GM12878 (cell line): Measurements from ENCODE around the gene MAPRE3. TPM values are rescaled to one million over a fixed set of nuclear protein-coding genes. Genes with fewer than 3 reads are reported as not detected.

Source experiments
- ATAC-seq: fragments of 200-7000 bp; cut with Tn5 transposase; 3 replicates; pipeline ENCODE4 v1.9.1; 2020; ENCODE audit warnings: mild to moderate bottlenecking, moderate library complexity
- BruUV-seq: library from RNA; stranded (reverse); fragments of 400-500 nt; replicated peaks from 2 replicates; lab custom pipeline; 2021; lab: Mats Ljungman, UMichigan
- CTCF ChIA-PET: fragments of 300-600 bp; sonication (Branson Sonifier 250); formaldehyde crosslinking; extraction: SDS; loops from one replicate; lab custom pipeline; 2021; ENCODE audit warnings: inconsistent platforms; lab: Yijun Ruan, JAX
- POLR2A ChIA-PET: fragments of 350-600 bp; formaldehyde crosslinking; extraction: SDS; loops from one replicate; lab custom pipeline; 2021; ENCODE audit warnings: inconsistent platforms; lab: Charles Lee
- RAD21 ChIA-PET: fragments of 300-600 bp; sonication (Branson Sonifier 250); formaldehyde crosslinking; loops from one replicate; lab custom pipeline; 2023; ENCODE audit warnings: antibody characterized with exemption; ENCODE audit not compliant: unreplicated experiment; lab: Charles Lee
- SMC1A ChIA-PET: fragments of 300-600 bp; sonication (Branson Sonifier 250); formaldehyde crosslinking; loops from one replicate; lab custom pipeline; 2023; ENCODE audit not compliant: unreplicated experiment, uncharacterized antibody; lab: Charles Lee
- DNase-seq: peaks from one replicate; pipeline ENCODE4 v3.0.0-alpha.2; 2011; ENCODE audit warnings: low read depth, low spot score
- FAIRE-seq: peaks from 3 replicates; lab custom pipeline; 2011; peaks lifted over from hg19 to GRCh38; lab: Jason Lieb, UNC
- H2AFZ ChIP-seq: 2 replicates; pipeline ENCODE4 v1.6.0; 2011; ENCODE audit warnings: low read depth, low read length, control low read depth; ENCODE audit not compliant: control insufficient read depth
- H3K27ac ChIP-seq: 2 replicates; pipeline ENCODE4 v1.5.1; 2011; ENCODE audit warnings: control low read depth; ENCODE audit not compliant: control insufficient read depth, insufficient read depth
- H3K27me3 ChIP-seq, 2 experiments: replicated peaks in 1 of 2; 2 replicates each; pipeline versions ENCODE4 v1.6.0 to v1.6.1; 2011; ENCODE audit warnings: low read length in 1 of 2; ENCODE audit not compliant: control insufficient read depth in 2 of 2, insufficient read depth in 2 of 2
- H3K36me3 ChIP-seq, 2 experiments: 2 replicates each; pipeline ENCODE4 v1.5.1; 2011; ENCODE audit warnings: low read length in 1 of 2; ENCODE audit not compliant: control insufficient read depth in 2 of 2, insufficient read depth in 2 of 2
- H3K4me1 ChIP-seq: 2 replicates; pipeline ENCODE4 v1.6.1; 2011; ENCODE audit warnings: mild to moderate bottlenecking, low read length, moderate library complexity, mixed read lengths; ENCODE audit not compliant: control insufficient read depth, insufficient read depth
- H3K4me2 ChIP-seq: 2 replicates; pipeline ENCODE4 v1.6.0; 2011; ENCODE audit warnings: control low read depth; ENCODE audit not compliant: control insufficient read depth, insufficient read depth
- H3K4me3 ChIP-seq: fragments of 200-600 bp; sonication (generic); 2 replicates; pipeline ENCODE4 v1.5.1; 2016
- H3K79me2 ChIP-seq: 2 replicates; pipeline ENCODE4 v1.6.0; 2011; ENCODE audit warnings: low read length; ENCODE audit not compliant: control insufficient read depth, insufficient read depth
- H3K9ac ChIP-seq: 2 replicates; pipeline ENCODE4 v1.8.0; 2011; ENCODE audit warnings: low read length, control low read depth, mixed read lengths; ENCODE audit not compliant: control insufficient read depth, insufficient read depth
- H3K9me3 ChIP-seq: replicated peaks from 3 replicates; pipeline ENCODE4 v1.5.1; 2011; ENCODE audit warnings: mild to moderate bottlenecking, low read length; ENCODE audit not compliant: control insufficient read depth, insufficient read depth
- H4K20me1 ChIP-seq: 2 replicates; pipeline ENCODE4 v1.6.0; 2011; ENCODE audit not compliant: control insufficient read depth, insufficient read depth
- ATF2 ChIP-seq: IDR thresholded peaks from 2 replicates; pipeline ENCODE4 v1.6.1; 2012; ENCODE audit warnings: low read length, inconsistent platforms
- ATF3 ChIP-seq: IDR thresholded peaks from 2 replicates; pipeline ENCODE4 v1.6.1; 2011; ENCODE audit warnings: low read depth, mild to moderate bottlenecking, low read length, moderate library complexity, borderline replicate concordance; ENCODE audit errors: extremely low read depth
- E2F4 ChIP-seq: IDR thresholded peaks from 2 replicates; pipeline ENCODE4 v1.6.1; 2012; ENCODE audit warnings: low read depth, low read length, improper control_type of control experiment
- E4F1 ChIP-seq: fragments of 450-650 bp; IDR thresholded peaks from 2 replicates; pipeline ENCODE4 v1.6.1; 2018; ENCODE audit warnings: borderline replicate concordance, mild to moderate bottlenecking; ENCODE audit not compliant: partially characterized antibody
- EED ChIP-seq: sonication (generic); IDR thresholded peaks from 2 replicates; pipeline ENCODE4 v1.6.1; 2016; ENCODE audit warnings: antibody characterized with exemption, low read depth
- IRF5 ChIP-seq: fragments of 450-650 bp; IDR thresholded peaks from 2 replicates; pipeline ENCODE4 v1.6.1; 2017; ENCODE audit warnings: borderline replicate concordance
- MEF2A ChIP-seq: IDR thresholded peaks from 2 replicates; pipeline ENCODE4 v1.6.1; 2011; ENCODE audit warnings: low read depth, mild to moderate bottlenecking, low read length, moderate library complexity; ENCODE audit not compliant: insufficient read depth
- MEF2B ChIP-seq: fragments of 450-650 bp; IDR thresholded peaks from 2 replicates; pipeline ENCODE4 v1.6.1; 2018; ENCODE audit warnings: mild to moderate bottlenecking, moderate library complexity; ENCODE audit not compliant: partially characterized antibody, poor library complexity, severe bottlenecking
- MTA2 ChIP-seq: fragments of 450-650 bp; IDR thresholded peaks from 2 replicates; pipeline ENCODE4 v1.6.1; 2016; ENCODE audit warnings: low read depth, mild to moderate bottlenecking, moderate library complexity
- MTA3 ChIP-seq: IDR thresholded peaks from 2 replicates; pipeline ENCODE4 v1.6.1; 2012; ENCODE audit warnings: low read length, inconsistent platforms, borderline replicate concordance
- MXI1 ChIP-seq: fragments of 150-350 bp; IDR thresholded peaks from 2 replicates; pipeline ENCODE4 v1.6.1; 2011; ENCODE audit warnings: low read depth, mild to moderate bottlenecking, inconsistent platforms, low read length, improper control_type of control experiment
- NFXL1 ChIP-seq: fragments of 450-650 bp; IDR thresholded peaks from 2 replicates; pipeline ENCODE4 v1.6.1; 2017; ENCODE audit warnings: antibody characterized with exemption, mild to moderate bottlenecking, borderline replicate concordance
- NR2C1 ChIP-seq: fragments of 450-650 bp; IDR thresholded peaks from 2 replicates; pipeline ENCODE4 v1.6.1; 2017; ENCODE audit warnings: antibody characterized with exemption, mild to moderate bottlenecking, moderate library complexity
- POLR2A ChIP-seq: IDR thresholded peaks from 2 replicates; pipeline ENCODE4 v1.6.1; 2011; ENCODE audit warnings: low read depth, mild to moderate bottlenecking, low read length
- SMARCA5 ChIP-seq: fragments of 450-650 bp; IDR thresholded peaks from 2 replicates; pipeline ENCODE4 v1.6.1; 2017; ENCODE audit warnings: mild to moderate bottlenecking
- SRF ChIP-seq, 2 experiments: IDR thresholded peaks; 2 replicates each; pipeline ENCODE4 v1.6.1; 2011; ENCODE audit warnings: low read depth in 2 of 2, low read length in 2 of 2, mild to moderate bottlenecking in 1 of 2, moderate library complexity in 1 of 2
- ZNF24 ChIP-seq: fragments of 450-650 bp; IDR thresholded peaks from 2 replicates; pipeline ENCODE4 v1.6.1; 2017; ENCODE audit warnings: antibody characterized with exemption, mild to moderate bottlenecking
- ZZZ3 ChIP-seq: IDR thresholded peaks from 2 replicates; pipeline ENCODE4 v1.6.1; 2011; ENCODE audit warnings: low read depth; ENCODE audit not compliant: control insufficient read depth, insufficient read length
- WGBS: methylation state at CpG from one replicate; pipeline ENCODE4 v1.1.6; 2016; ENCODE audit warnings: low lambda C conversion rate; ENCODE audit not compliant: insufficient replicate concordance, insufficient coverage; ENCODE audit errors: missing lambda C conversion rate; 5-methylcytosine and 5-hydroxymethylcytosine counted together
- in situ Hi-C: fragments of 300-500 bp; cut with MboI; formaldehyde crosslinking; loops from 9 replicates; pipeline ENCODE4 v1.14.3; 2018; ENCODE audit warnings: mixed read lengths
- intact Hi-C: fragments of 100-400 bp; cut with micrococcal nuclease; formaldehyde crosslinking; loops from one replicate; pipeline ENCODE4 v1.14.2; 2022; ENCODE audit not compliant: unreplicated experiment
- polyA plus RNA-seq, 11 experiments: library from polyadenylated mRNA; depleted of rRNA in 4 of 11; unstranded in 6 of 11; stranded (reverse) in 5 of 11; fragments of >200 nt; fragmentation: Nextera tagmentation in 4 of 11; fragmentation: Illumina TruSeq in 1 of 11; extraction: Ambion mirVana in 4 of 11; extraction: Trizol in 1 of 11; gene quantifications; 1 replicate in 1 of 11; 2 replicates in 10 of 11; pipeline versions ENCODE4 v1.2.1 to v1.2.3, GENCODE V29; 2011 to 2016; ENCODE audit warnings: inconsistent platforms in 2 of 11, missing spikeins in 2 of 11, low read depth in 1 of 11
- total RNA-seq, 4 experiments: library from RNA; depleted of rRNA in 3 of 4; stranded (reverse); fragments of >200 nt in 3 of 4; fragmentation: Illumina TruSeq in 1 of 4; extraction: Trizol in 1 of 4; gene quantifications; 2 replicates each; pipeline versions ENCODE4 v1.2.1 to v1.2.3, GENCODE V29; 2013 to 2021

The MAPRE3 gene
- total and polyA plus RNA-seq, 10 of the 15 experiments (the other 5 are each of a cell fraction or from before 2014, with no cell fraction given) = 0.03 to 1.3 (median 0.73) TPM; not detected in 1

- WGBS = 95% methylated on average over 6 of the region's 6 CpGs
- Histone ChIP-seq H3K4me2 (no peak overlapping the region), H3K79me2 (peaks cover 12% of the 10 kb centered on the region), H3K27me3 (no peaks in the 10 kb centered on the region), H3K9ac (no peak overlapping the region), H2AFZ (no peak overlapping the region), H3K9me3 (no peaks in the 10 kb centered on the region), H3K4me3 (no peak overlapping the region), H3K36me3 (peaks cover 39 to 49% of the 10 kb centered on the region in 2 experiments), H3K27ac (no peak overlapping the region), H4K20me1 (no peaks in the 10 kb centered on the region), H3K4me1 (peaks cover 43% of the 10 kb centered on the region)
- ATAC-seq (no peak), DNase-seq (no peak), FAIRE-seq (no peak)
- ChIA-PET SMC1A (interaction anchor here (1.2 to 1.4 kb wide), 2 partner anchors 20 to 34 kb away, joined by 3 to 5 read pairs; no protein-coding TSS in a partner anchor), POLR2A (interaction anchor here (0.9 to 3.9 kb wide), 3 partner anchors 10 to 42 kb away, joined by 3 to 34 read pairs (median 3); partner anchors contain the start of gene AGBL5), CTCF (interaction anchor here (0.9 to 5.2 kb wide), 3 partner anchors 11 to 42 kb away, joined by 4 to 26 read pairs (median 6); partner anchors contain the start of gene AGBL5), RAD21 (interaction anchor here (0.9 to 4.1 kb wide), 3 partner anchors 12 to 44 kb away, joined by 4 to 31 read pairs (median 4); partner anchors contain the start of gene AGBL5)
- no TSS peak for BruUV-seq
- in situ Hi-C loops = no loop called here
- intact Hi-C loops = no loop called here
- no peak for TF ChIP-seq IRF5
- TF ChIP-seq SRF (IDR thresholded peaks at IDR 0.05; ENCODE audit: low read depth in 2 of 2, low read length in 2 of 2) = no peak
- no peak for TF ChIP-seq MEF2A
- no peak for TF ChIP-seq NR2C1
- TF ChIP-seq POLR2A = no peak
- no peak for TF ChIP-seq NFXL1
- TF ChIP-seq E2F4 = no peak
- TF ChIP-seq MEF2B = no peak
- no peak for TF ChIP-seq SMARCA5
- TF ChIP-seq ATF3 = no peak
- TF ChIP-seq ZZZ3 = no peak
- no peak for TF ChIP-seq ZNF24
- no peak for TF ChIP-seq EED
- no peak for TF ChIP-seq ATF2
- no peak for TF ChIP-seq MTA2
- no peak for TF ChIP-seq E4F1
- TF ChIP-seq MXI1 = no peak
- TF ChIP-seq MTA3 = no peak
Observed at GRCh38 chr2:27039426-27039825, 69.0 kb downstream of the MAPRE3 start.
